Colonic mucosa (tissue), 4 donors: ENCODE measurements around the gene GAS7. TPM values are rescaled to one million over a fixed set of nuclear protein-coding genes. Genes with fewer than 3 reads are reported as not detected.

Source experiments
- DNase-seq: peaks from one replicate; pipeline ENCODE4 v3.0.0-alpha.2; 2020
- H3K27ac ChIP-seq: fragments of 200-600 bp; one replicate; pipeline ENCODE4 v1.8.0; 2021
- H3K27me3 ChIP-seq: fragments of 200-600 bp; one replicate; pipeline ENCODE4 v1.8.0; 2021
- H3K36me3 ChIP-seq: fragments of 200-600 bp; one replicate; pipeline ENCODE4 v1.8.0; 2021
- H3K4me1 ChIP-seq: fragments of 200-600 bp; one replicate; pipeline ENCODE4 v1.8.0; 2021; ENCODE audit warnings: mild to moderate bottlenecking
- H3K4me3 ChIP-seq: fragments of 200-600 bp; one replicate; pipeline ENCODE4 v1.8.0; 2021
- H3K9ac ChIP-seq, 2 donors: one replicate each; pipeline ENCODE4 v1.7.0; 2013; ENCODE audit warnings: control low read depth in 2 of 2, low read depth in 2 of 2, low read length in 2 of 2
- H3K9me3 ChIP-seq: fragments of 200-600 bp; one replicate; pipeline ENCODE4 v1.8.0; 2021
- intact Hi-C: fragments of 100-400 bp; cut with DNase I; formaldehyde crosslinking; loops from one replicate; pipeline ENCODE4 v1.14.1; 2022
- total RNA-seq, 2 donors: library from RNA; stranded (reverse); fragmentation: NEBNext Ultra II Directional in 1 of 2; extraction: Animal tissue kit (Norgen Biotek cat#: 25700) in 1 of 2; gene quantifications; one replicate each; pipeline ENCODE4 v1.2.1, GENCODE V29; 2021
- TF ChIP-seq, protein P1 (sequence below): fragments of 200-600 bp; IDR thresholded peaks from one replicate; pipeline ENCODE4 v1.8.0; 2022; ENCODE audit warnings: antibody characterized with exemption, mild to moderate bottlenecking
- donor health status: healthy.
- donor health status: DM: no; HTN: no; CAD: no.
- donor health status: DM: no; HTN: no; CAD: no.

GAS7 gene
- total RNA-seq, 2 donors from 2014 or later: 4.7 to 17.0 TPM

DNA sequence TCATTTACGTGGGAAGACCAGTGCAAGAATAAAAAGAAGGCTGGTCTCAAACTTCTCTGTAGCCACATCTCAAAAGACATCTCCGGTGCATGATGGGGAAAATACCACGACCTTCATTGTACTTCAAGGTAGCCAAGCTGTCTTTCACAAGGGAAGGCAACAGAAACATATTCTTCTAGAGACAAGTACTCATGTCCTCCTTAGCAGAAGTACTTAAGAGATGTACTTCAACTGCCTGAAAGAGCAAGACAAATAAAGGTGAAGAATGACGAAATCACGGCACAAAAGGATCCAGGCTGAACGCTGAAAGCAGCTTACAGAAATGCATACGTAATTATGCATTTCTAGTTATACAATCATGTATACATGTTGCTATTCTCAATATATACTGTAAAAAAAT is 169.3 kb downstream of the GAS7 start:
- intact Hi-C loops: no loop called here
- Histone ChIP-seq H3K9ac (no peak overlapping the region), H3K9me3 (no peaks in the 10 kb centered on the region), H3K36me3 (no peaks in the 10 kb centered on the region), H3K4me1 (no peaks in the 10 kb centered on the region), H3K27me3 (no peaks in the 10 kb centered on the region), H3K4me3 (no peak overlapping the region), H3K27ac (no peak overlapping the region)
- no peak for DNase-seq
- TF ChIP-seq, protein P1, sequence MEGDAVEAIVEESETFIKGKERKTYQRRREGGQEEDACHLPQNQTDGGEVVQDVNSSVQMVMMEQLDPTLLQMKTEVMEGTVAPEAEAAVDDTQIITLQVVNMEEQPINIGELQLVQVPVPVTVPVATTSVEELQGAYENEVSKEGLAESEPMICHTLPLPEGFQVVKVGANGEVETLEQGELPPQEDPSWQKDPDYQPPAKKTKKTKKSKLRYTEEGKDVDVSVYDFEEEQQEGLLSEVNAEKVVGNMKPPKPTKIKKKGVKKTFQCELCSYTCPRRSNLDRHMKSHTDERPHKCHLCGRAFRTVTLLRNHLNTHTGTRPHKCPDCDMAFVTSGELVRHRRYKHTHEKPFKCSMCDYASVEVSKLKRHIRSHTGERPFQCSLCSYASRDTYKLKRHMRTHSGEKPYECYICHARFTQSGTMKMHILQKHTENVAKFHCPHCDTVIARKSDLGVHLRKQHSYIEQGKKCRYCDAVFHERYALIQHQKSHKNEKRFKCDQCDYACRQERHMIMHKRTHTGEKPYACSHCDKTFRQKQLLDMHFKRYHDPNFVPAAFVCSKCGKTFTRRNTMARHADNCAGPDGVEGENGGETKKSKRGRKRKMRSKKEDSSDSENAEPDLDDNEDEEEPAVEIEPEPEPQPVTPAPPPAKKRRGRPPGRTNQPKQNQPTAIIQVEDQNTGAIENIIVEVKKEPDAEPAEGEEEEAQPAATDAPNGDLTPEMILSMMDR: no peak

DNA sequence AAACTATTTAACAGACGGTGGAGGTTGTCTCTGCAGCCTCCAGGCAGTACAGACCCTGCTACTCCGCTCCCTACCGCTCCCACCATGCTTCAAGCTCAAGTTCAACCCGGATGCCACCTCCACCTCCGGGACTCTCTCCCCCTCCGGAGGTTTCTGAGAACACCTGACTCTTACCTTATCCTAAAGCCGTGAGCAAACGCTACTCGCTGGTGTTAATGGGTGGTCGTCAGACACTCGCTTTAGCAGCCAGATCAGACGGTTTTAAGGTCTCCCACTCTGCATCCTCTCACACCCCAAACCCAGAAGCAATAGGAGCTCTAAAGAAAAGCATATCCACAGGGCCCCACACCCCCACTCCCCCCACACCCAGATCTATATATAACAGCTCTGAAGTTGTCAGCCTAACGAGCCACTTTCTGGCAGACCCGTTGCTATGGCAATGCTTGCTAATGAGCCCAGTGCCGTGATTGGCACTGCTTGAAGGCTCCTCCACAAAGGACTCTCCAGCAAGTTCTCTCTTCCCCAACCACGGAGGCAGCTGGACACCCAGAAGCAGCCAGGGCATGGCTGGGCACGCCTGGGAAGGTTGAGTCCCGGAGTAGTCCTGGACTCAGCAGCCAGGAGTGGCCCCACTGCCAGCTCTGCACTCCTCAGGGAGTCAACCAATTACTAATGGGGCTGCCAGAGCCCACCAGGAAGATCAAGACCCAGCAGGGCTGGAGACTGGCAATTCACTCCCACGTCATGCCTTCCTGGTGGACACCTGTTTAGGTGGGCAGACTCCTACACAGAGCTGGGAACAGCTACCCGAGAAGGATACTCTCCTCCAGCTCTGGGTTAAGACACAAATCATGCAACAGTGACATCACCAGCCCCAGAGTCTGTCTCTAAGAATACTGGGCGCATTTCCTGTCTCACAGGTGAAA is 172.2 kb downstream of the GAS7 start:
- TF ChIP-seq, protein P1: no peak
- H3K9ac ChIP-seq: no peak overlapping the region
- H3K4me1 ChIP-seq: no peaks in the 10 kb centered on the region
- H3K36me3 ChIP-seq: no peaks in the 10 kb centered on the region
- intact Hi-C loops: no loop called here
- H3K9me3 ChIP-seq: no peaks in the 10 kb centered on the region
- H3K27ac ChIP-seq: no peak overlapping the region
- DNase-seq: no peak
- no peaks in the 10 kb centered on the region for H3K27me3 ChIP-seq
- no peak overlapping the region for H3K4me3 ChIP-seq

DNA sequence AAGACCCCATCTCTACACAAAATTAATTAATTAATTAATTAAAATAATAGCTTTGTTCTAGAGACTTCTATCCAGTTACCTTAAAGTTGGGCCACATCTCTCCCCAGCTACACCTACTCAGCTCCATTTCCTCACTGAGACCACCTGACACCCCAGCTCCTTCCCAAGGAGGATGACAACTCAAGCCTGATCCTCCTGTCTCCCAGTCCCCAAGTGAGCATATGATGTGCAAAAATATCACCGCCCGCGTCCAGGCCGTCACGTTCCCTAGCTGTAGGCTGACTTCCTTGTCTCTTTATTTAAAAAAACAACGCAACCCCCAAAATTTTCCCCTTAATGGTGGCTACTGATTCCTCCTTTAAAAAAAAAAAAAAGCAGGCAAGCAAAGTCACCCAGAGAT is 173.2 kb downstream of the GAS7 start:
- no peak overlapping the region for H3K4me3 ChIP-seq
- no peaks in the 10 kb centered on the region for H3K9me3 ChIP-seq
- no peaks in the 10 kb centered on the region for H3K4me1 ChIP-seq
- H3K9ac ChIP-seq: no peak overlapping the region
- no peak for DNase-seq
- TF ChIP-seq, protein P1: no peak
- H3K27ac ChIP-seq: no peak overlapping the region
- no peaks in the 10 kb centered on the region for H3K27me3 ChIP-seq
- no peaks in the 10 kb centered on the region for H3K36me3 ChIP-seq
- intact Hi-C loops: no loop called here

DNA sequence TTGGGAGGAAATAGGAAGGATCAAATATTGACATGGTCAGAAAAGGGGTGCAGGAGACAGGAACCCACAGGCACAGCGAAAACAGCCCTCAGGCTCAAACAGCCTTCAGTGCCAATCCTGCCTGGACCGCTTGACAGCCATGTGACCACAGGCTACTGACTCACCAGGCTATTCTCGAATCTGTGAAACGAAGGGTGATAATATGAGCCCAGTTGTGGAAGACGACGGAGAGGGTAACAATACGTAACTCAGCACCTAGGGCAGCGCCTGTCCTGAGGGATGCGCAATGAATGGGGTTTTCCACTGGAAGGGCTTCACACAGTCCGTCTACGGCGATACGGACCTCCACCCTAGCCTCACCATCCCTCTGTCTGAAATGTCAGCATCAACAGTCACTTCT is 176.0 kb downstream of the GAS7 start:
- Histone ChIP-seq H3K4me3 (no peak overlapping the region), H3K27ac (no peak overlapping the region), H3K9ac (no peak overlapping the region), H3K4me1 (no peaks in the 10 kb centered on the region), H3K36me3 (no peaks in the 10 kb centered on the region), H3K9me3 (no peaks in the 10 kb centered on the region), H3K27me3 (no peaks in the 10 kb centered on the region)
- TF ChIP-seq, protein P1: no peak
- intact Hi-C loops: no loop called here
- no peak for DNase-seq

DNA sequence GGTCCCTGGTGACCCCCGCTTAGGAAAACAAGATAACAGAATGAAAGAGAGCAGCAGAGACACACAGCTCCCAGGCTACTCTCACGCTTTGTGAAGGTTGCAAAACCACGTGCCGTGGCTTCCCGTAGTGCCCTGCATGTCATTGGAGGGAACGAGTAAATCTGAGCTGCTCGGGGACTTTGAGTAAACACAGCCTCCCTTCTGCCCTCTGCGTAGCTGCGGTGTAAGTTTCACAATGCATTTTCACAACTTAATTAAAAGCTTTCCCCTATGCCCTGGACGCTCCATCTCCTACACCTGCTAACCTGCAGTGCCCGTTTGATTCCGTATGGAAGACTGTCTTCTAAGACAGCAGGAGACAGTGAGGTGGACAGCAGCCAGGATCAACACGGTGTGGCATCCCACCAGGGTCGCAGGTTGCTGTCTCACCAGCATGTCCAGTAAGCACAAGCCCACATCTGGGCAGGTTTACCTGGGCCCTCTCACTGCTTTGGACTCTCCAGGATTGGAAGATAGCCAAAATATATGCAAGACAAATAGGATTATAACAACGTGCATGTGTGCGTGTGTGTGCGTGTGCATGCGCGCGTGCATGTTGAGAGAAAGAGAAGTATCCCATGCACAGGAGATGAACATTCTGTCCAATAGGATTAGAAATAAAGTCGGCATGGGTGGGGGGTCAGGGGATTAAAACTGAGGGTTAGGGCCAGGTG is 177.0 kb downstream of the GAS7 start:
- Histone ChIP-seq H3K4me1 (no peaks in the 10 kb centered on the region), H3K4me3 (no peak overlapping the region), H3K36me3 (no peaks in the 10 kb centered on the region), H3K27me3 (no peaks in the 10 kb centered on the region), H3K9me3 (no peaks in the 10 kb centered on the region), H3K9ac (no peak overlapping the region), H3K27ac (no peak overlapping the region)
- TF ChIP-seq, protein P1: no peak
- intact Hi-C loops: no loop called here
- DNase-seq: no peak
